Esophagus squamous epithelium (tissue), 4 donors: ENCODE results near the gene SCAF1.

Experiments
- CTCF ChIP-seq, 6 experiments: fragments of 450-650 bp in 4 of 6; fragments of 200-600 bp in 2 of 6; sonication (generic) in 2 of 6; IDR thresholded peaks; one replicate each; pipeline ENCODE4 v1.5.1; 2016 to 2019; ENCODE audit warnings: antibody characterized with exemption in 6 of 6, mild to moderate bottlenecking in 4 of 6, moderate library complexity in 4 of 6
- POLR2A ChIP-seq, 4 donors: fragments of 450-650 bp; IDR thresholded peaks; one replicate each; pipeline ENCODE4 v1.6.1; 2017; ENCODE audit warnings: antibody characterized with exemption in 4 of 4, mild to moderate bottlenecking in 4 of 4, moderate library complexity in 3 of 4

GRCh38 chr19:49645995-49646394 lies 4.0 kb downstream of the SCAF1 start:
- TF ChIP-seq CTCF (IDR thresholded peaks at IDR 0.05) (no peak), POLR2A (IDR thresholded peaks at IDR 0.05) (no peak)
